GM20431 (cell line): ENCODE measurements around the gene ZSCAN22.
"Not testable (repeated sequence)": the region's sequence is repeated elsewhere in the genome, so short reads cannot be mapped to it uniquely, and the experiment has no call there.

ENCODE experiments used
- in situ Hi-C: fragments of 300-500 bp; cut with MseI, MboI; formaldehyde crosslinking; loops from one replicate; pipeline ENCODE4 v1.15.0; 2020; ENCODE audit warnings: low sequenced_read_pairs; ENCODE audit not compliant: unreplicated experiment

ZSCAN22 gene

GRCh38 chr19:58367698-58368454, 41.1 kb downstream of the ZSCAN22 start:
- in situ Hi-C loops: no loop called here

- in situ Hi-C loops: no loop called here
Measured at GRCh38 chr19:58368561-58369360, 42.0 kb downstream of the ZSCAN22 start.

- in situ Hi-C loops: no loop called here
Measured at GRCh38 chr19:58372311-58373133, 45.7 kb downstream of the ZSCAN22 start.

DNA sequence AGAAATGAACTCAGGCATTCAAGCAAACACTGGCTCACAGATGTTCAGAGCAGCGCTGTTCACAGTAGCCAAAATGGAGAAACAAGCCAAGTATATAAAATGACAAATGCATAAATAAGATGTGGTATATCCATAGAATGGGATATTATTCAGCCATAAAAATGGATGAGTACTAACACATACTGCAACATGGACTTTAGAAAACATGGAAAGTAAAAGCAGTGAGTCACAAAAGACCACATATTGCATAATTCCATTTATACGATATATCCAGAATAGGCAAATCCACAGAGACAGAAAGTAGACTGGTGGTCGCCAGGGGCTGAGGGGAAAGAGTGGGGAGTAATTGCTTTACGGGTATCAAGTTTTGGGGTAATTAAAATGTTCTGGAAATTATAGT, 47.4 kb downstream of the ZSCAN22 start:
- in situ Hi-C loops: no loop called here

DNA sequence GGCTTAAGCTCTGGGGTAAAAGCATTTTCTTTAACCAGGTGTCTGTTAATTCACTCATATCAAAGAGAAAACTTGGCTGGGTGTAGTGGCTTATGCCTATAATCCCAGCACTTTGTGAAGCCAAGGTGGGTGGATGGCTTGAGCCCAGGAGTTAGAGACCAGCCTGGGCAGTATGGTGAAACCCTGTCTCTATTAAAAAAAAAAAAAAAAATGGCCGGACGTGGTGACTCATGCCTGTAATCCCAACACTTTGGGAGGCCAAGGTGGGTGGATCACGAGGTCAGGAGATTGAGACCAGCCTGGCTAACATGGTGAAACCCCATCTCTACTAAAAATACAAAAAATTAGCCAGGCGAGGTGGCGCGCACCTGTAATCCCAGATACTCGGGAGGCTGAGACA, 49.9 kb downstream of the ZSCAN22 start:
- in situ Hi-C loops: not testable (repeated sequence)

- in situ Hi-C loops: no loop called here
Measured at GRCh38 chr19:58379246-58379645, 52.5 kb downstream of the ZSCAN22 start.

DNA sequence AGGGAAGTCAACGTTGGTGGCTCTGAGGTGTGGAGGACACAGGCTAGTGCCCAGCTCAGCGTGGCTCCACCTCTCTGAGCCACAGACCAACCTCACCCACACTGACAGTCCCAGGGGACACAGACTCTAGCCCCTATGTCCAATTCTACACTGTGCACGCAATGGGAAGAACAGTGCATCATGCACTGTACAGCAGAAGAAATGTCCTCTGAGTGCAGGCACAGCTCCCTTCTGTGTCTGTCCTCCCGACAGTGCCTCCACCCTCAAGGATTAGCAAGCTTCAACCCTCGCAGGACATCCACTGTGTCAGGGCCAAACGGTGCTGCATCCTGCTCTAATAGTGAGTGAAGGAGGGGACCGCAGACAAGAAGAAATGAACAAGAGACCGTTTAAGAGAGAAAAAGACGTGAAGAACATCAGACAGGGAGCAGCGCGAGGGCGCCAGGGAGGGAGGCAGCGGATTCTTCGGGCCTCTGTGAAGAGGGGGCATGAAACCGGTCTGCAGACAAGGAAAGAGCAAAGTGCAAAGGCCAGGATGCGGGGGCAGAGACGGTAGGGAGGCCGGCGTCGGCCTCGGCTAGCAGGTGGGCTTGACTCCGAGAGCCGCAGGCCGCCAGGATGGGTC, 53.4 kb downstream of the ZSCAN22 start:
- in situ Hi-C loops: no loop called here

GRCh38 chr19:58380662-58381459, 54.1 kb downstream of the ZSCAN22 start, which contains the start of gene ZNF837:
ZNF837 (minus strand) TSS chr19:58381030; CDS start chr19:58369332, 11,698 bp downstream.
- in situ Hi-C loops: no loop called here

- in situ Hi-C loops: no loop called here
Measured at GRCh38 chr19:58381460-58382212, 54.8 kb downstream of the ZSCAN22 start.

DNA sequence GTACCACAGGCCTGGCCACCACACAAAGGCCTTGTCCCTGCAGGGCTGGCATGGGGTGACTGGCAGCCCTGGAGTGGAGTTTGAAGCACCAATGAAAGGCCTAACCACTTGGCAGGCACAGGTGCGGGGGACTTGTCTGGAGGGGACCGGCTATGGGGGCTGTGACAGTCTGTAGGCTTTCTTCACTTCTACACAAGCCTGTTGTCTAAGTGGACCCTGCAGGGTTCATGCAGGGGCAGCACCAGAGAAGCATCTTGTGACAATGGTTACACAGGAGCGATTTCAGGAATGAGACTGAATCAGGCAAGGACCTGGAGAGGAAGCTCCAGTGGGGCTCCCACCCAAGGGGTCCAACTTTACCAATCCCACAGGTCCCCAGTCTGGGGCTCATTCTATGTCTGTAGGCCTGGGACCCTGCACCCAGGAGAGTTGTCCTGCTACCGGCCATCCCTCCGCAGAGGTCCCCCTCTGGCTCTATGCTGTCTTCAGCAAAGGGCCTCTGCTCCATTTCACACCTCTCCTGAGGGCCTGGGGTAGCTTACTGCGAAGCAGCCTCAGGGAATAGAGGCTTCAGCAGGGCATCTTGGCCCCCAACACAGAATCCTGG, 56.3 kb downstream of the ZSCAN22 start:
- in situ Hi-C loops: no loop called here

DNA sequence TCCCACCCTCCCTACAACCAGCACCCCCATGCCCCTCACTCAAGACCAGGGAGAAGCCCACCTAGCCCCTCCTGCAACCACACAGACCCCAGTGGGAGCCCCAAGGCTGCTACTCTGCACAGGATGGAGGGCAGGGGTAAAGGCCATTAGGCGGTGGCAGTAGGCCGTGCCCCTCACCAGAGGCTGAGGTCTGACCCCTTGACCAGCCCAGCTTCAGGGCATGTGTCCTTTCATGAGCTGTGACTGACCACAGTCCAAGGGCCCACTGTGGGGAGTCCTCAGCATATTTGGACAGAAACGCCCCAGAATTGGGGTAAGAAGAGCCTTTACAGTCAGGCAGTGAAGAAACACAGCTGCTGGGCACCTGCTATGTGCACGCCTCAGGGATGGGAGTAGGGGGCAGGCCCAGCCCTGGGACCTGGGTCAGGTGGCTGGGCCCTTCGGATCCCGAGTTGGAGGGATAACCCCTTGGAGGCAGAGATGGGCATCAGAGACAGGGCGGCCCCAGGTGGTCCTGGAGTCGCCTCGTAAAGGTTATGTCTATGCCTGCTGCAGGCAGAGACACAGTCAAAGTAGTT, 58.6 kb downstream of the ZSCAN22 start:
- in situ Hi-C loops: no loop called here

- in situ Hi-C loops: no loop called here
Measured at GRCh38 chr19:58385891-58386575, 59.2 kb downstream of the ZSCAN22 start.

DNA sequence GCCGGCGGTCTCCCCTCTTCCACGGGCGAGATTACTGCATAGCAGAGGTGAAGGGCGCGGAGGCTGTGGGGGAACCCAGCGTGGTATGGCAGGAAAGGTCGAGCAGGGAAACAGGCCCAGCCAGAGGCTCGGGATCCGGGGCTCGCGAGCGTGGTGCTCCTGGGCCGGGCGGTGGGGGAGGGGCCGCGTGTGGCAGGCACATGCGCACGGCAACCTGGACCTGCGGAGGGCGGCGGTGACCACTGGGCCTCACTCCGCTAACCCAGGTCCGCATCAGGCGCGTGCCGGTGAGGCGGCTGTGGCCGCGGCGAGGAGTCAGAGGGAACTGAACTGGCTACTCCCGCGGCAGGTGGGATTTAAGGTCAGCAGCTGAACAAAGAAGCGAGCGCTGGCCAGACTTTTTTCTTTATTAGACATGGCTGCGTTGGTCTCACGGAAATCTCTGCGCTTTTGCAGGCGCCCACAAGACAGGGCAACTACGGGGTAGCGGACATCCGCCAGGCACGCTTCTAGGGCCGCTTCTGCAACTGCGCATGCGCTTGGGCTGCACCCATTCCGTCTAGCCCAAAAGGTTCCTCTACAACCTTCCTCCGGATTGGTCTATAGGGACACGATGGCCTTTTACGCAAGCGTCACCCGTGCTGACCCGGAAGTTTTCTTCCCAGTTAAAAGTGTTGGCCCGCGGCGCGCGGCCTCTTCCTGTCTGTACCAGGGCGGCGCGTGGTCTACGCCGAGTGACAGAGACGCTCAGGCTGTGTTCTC, 60.0 kb downstream of the ZSCAN22 start, which contains the start of gene RPS5:
Gene RPS5 (plus strand): TSS at position 694 of the 762 bp plus-strand sequence. CDS start 869 bp downstream, outside the sequence.
- in situ Hi-C loops: no loop called here

DNA sequence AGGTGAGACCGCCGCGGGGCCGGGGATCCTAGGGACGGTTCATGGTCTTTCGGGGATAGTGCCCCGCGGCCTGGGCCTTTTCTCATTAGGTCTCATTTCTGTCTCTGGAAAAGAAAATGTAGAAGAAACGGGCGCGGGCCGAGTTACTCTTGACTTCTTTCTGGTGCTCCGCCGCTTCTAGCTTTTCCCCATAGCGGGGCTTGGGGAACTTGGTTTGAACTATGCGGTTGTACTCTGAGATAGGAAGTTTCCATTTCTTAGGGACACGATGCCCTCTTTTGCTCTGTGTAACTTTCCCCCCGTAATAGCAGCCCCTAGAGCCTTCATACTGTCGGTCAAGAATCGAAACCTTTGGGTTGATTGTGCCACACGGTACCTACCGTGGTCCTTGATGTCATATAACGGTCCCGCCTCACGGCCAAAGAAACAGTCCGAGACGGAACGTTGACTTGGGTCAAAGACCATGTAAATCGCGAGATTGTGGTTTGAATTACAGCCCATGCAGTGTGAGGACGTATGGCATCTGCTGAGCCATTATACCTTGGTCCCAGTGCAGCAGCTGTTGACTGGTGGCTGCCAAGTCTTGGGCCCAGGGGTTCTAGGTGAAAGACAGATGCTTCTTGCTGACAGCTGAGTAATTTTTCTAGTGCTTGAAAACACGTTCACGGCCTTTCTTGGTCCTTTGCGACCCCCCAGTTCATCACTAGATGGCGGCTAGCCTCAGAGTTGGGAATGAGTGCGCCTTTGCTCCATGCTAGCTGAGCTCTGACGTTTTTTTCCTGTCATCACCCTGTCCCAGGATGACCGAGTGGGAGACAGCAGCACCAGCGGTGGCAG, 60.8 kb downstream of the ZSCAN22 start:
- in situ Hi-C loops: no loop called here

DNA sequence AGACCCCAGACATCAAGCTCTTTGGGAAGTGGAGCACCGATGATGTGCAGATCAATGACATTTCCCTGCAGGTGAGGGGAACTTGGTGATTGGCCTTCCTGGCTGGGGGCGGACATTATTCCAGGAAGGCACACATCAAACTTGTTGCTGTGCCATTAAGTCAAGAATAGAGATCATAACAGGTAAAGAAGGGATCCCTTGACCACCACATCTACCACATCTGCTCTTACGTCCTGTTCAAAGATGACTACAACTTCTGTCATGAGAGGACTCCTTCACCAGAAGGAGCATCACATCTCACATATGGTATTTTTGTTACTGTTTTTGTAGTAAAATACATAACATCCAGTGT, 61.4 kb downstream of the ZSCAN22 start:
- in situ Hi-C loops: no loop called here
